Adrenal gland (tissue), 12 donors: Measurements from ENCODE around the gene NUF2. TPM values are rescaled to one million over a fixed set of nuclear protein-coding genes. Genes with fewer than 3 reads are reported as not detected.

Source experiments
- DNase-seq, 7 donors: peaks; one replicate each; pipeline ENCODE4 v3.0.0-alpha.2; 2019 to 2020
- H3K27ac ChIP-seq, 5 donors: fragments of 200-600 bp; sonication (generic) in 4 of 5; 1 replicate in 3 of 5; 2 replicates in 2 of 5; pipeline versions ENCODE4 v1.5.1 to v1.8.0; 2016 to 2020; ENCODE audit warnings: mild to moderate bottlenecking in 1 of 5
- H3K27me3 ChIP-seq: fragments of 200-600 bp; 2 replicates; pipeline ENCODE4 v1.8.0; 2021
- H3K36me3 ChIP-seq, 2 donors: fragments of 200-600 bp; replicated peaks in 1 of 2; 1 replicate in 1 of 2; 2 replicates in 1 of 2; pipeline versions ENCODE4 v1.5.1 to v1.8.0; 2018 to 2022
- H3K4me1 ChIP-seq, 2 donors: fragments of 200-600 bp; replicated peaks in 1 of 2; 1 replicate in 1 of 2; 2 replicates in 1 of 2; pipeline versions ENCODE4 v1.5.1 to v1.8.0; 2018 to 2021
- H3K4me3 ChIP-seq, 4 donors: fragments of 200-600 bp; sonication (generic) in 3 of 4; one replicate each; pipeline ENCODE4 v1.5.1; 2016 to 2018
- H3K9me3 ChIP-seq, 3 donors: fragments of 200-600 bp; sonication (generic) in 1 of 3; replicated peaks in 1 of 3; 1 replicate in 2 of 3; 2 replicates in 1 of 3; pipeline versions ENCODE4 v1.5.1 to v1.8.0; 2016 to 2021
- CTCF ChIP-seq, 6 experiments: fragments of 450-650 bp in 4 of 6; fragments of 200-600 bp in 2 of 6; sonication (generic) in 1 of 6; IDR thresholded peaks; 1 replicate in 5 of 6; 2 replicates in 1 of 6; pipeline versions ENCODE4 v1.5.1 to v1.8.0; 2016 to 2021; ENCODE audit warnings: antibody characterized with exemption in 6 of 6, mild to moderate bottlenecking in 2 of 6, moderate library complexity in 1 of 6
- POLR2A ChIP-seq, 2 donors: fragments of 450-650 bp; IDR thresholded peaks; one replicate each; pipeline ENCODE4 v1.6.1; 2017; ENCODE audit warnings: antibody characterized with exemption in 2 of 2, mild to moderate bottlenecking in 2 of 2, moderate library complexity in 1 of 2
- WGBS, 4 donors: extraction: QIAGEN DNeasy Blood & Tissue Kit in 2 of 4; methylation state at CpG; one replicate each; pipeline versions ENCODE4 v1.1.5 to v1.1.7; 2013 to 2017; 5-methylcytosine and 5-hydroxymethylcytosine counted together
- intact Hi-C, 2 donors: fragments of 100-400 bp; cut with DNase I; formaldehyde crosslinking; loops; one replicate each; pipeline versions ENCODE4 v1.14.1 to v1.15.0; 2022 to 2023
- polyA plus RNA-seq, 3 donors: library from polyadenylated mRNA; stranded (reverse); fragments of 200-250 nt in 2 of 3; fragments of 350-450 nt in 1 of 3; fragmentation: Illumina TruSeq in 1 of 3; extraction: RNeasy Lipid Tissue Mini Kit (QIAGEN cat#74804) in 1 of 3; gene quantifications; one replicate each; pipeline ENCODE4 v1.2.3, GENCODE V29; 2013 to 2014
- total RNA-seq, 9 donors: library from RNA; depleted of rRNA in 4 of 9; stranded (reverse); fragments of >200 nt in 4 of 9; fragments of 120-200 nt in 1 of 9; fragmentation: NEBNext Ultra II Directional in 1 of 9; extraction: Animal tissue kit (Norgen Biotek cat#: 25700) in 1 of 9; gene quantifications; one replicate each; pipeline versions ENCODE4 v1.1.0 to v1.2.4, GENCODE V29; 2013 to 2023
- donor health status: healthy with polysubstance abuse.
- donor health status: Bipolar disorder and iron deficiency.
- donor health status: DM: yes; HTN: yes; CAD: no.
- donor health status: DM: no; HTN: no; CAD: no.
- donor health status: DM: no; HTN: no; CAD: no.
- donor health status: DM: yes; HTN: yes; CAD: no.

The NUF2 gene
- total and polyA plus RNA-seq, 12 donors, result 0.53 to 12.4 (median 1.0) TPM; not detected in 1

GRCh38 chr1:163303561-163303960, 18.2 kb upstream of the NUF2 start:
- H3K4me1 ChIP-seq, result peaks cover 11 to 18% of the 10 kb centered on the region in 2 donors
- no peaks in the 10 kb centered on the region for H3K27me3 ChIP-seq
- no peak overlapping the region for H3K4me3 ChIP-seq
- no peak for DNase-seq
- intact Hi-C loops, result no loop called here
- 95 to 97% (median 96%) methylated on average over 4 to 5 of the region's 5 CpGs for WGBS, 4 donors
- H3K36me3 ChIP-seq, result no peaks in the 10 kb centered on the region
- H3K9me3 ChIP-seq, result no peaks in the 10 kb centered on the region
- no peak for TF ChIP-seq POLR2A (IDR thresholded peaks at IDR 0.05)
- no peak for TF ChIP-seq CTCF (IDR thresholded peaks at IDR 0.05)
- no peak overlapping the region for H3K27ac ChIP-seq

GRCh38 chr1:163305441-163305840, 16.3 kb upstream of the NUF2 start:
- 94 to 100% (median 98%) methylated on average over 1 of the region's 1 CpG for WGBS, 4 donors
- intact Hi-C loops, result no loop called here
- no peaks in the 10 kb centered on the region for H3K27me3 ChIP-seq
- TF ChIP-seq POLR2A (IDR thresholded peaks at IDR 0.05) (no peak), CTCF (IDR thresholded peaks at IDR 0.05) (no peak)
- H3K9me3 ChIP-seq, result no peaks in the 10 kb centered on the region
- H3K27ac ChIP-seq, result no peak overlapping the region
- DNase-seq, result no peak
- no peaks in the 10 kb centered on the region for H3K36me3 ChIP-seq
- H3K4me1 ChIP-seq, result peaks cover 6 to 12% of the 10 kb centered on the region in 2 donors
- H3K4me3 ChIP-seq, result no peak overlapping the region

- no peak for TF ChIP-seq POLR2A (IDR thresholded peaks at IDR 0.05)
- no peak for TF ChIP-seq CTCF (IDR thresholded peaks at IDR 0.05)
- no peak for DNase-seq
- Histone ChIP-seq H3K4me1 (no peaks in the 10 kb centered on the region), H3K27me3 (no peaks in the 10 kb centered on the region), H3K4me3 (no peak overlapping the region), H3K36me3 (no peaks in the 10 kb centered on the region), H3K27ac (no peak overlapping the region), H3K9me3 (no peaks in the 10 kb centered on the region)
- intact Hi-C loops, result no loop called here
- 92 to 95% (median 94%) methylated on average over 5 of the region's 5 CpGs for WGBS, 4 donors
These were observed 14.1 kb upstream of the NUF2 start for GRCh38 chr1:163307479-163308171.

GRCh38 chr1:163308811-163309210, 12.9 kb upstream of the NUF2 start:
- Histone ChIP-seq H3K27me3 (no peaks in the 10 kb centered on the region), H3K9me3 (no peaks in the 10 kb centered on the region), H3K27ac (no peak overlapping the region), H3K4me3 (no peak overlapping the region), H3K4me1 (no peaks in the 10 kb centered on the region), H3K36me3 (no peaks in the 10 kb centered on the region)
- no peak for DNase-seq
- intact Hi-C loops, result no loop called here
- WGBS, 4 donors, result 100% methylated on average over 1 of the region's 1 CpG
- no peak for TF ChIP-seq POLR2A (IDR thresholded peaks at IDR 0.05)
- no peak for TF ChIP-seq CTCF (IDR thresholded peaks at IDR 0.05)
